OCI-LY1 (cell line): ENCODE data around the gene SLC7A4.
A peak's percentile ranks its signal among the peaks of the same experiment; 100 is the strongest.

Source experiments
- H2AFZ ChIP-seq: fragments of 200-600 bp; sonication (generic), shearing (Covaris generic); 2 replicates; pipeline ENCODE4 v1.6.0; 2014; ENCODE audit warnings: antibody characterized with exemption, mild to moderate bottlenecking, low read length
- H3F3A ChIP-seq: fragments of 200-600 bp; sonication (generic), shearing (Covaris generic); 2 replicates; pipeline ENCODE4 v1.6.0; 2014; ENCODE audit warnings: mild to moderate bottlenecking, antibody characterized with exemption, low read length, moderate library complexity; ENCODE audit not compliant: insufficient read depth
- H3K27ac ChIP-seq: fragments of 200-600 bp; sonication (generic); 2 replicates; pipeline ENCODE4 v1.5.1; 2014; ENCODE audit warnings: low read length, mixed run types, mild to moderate bottlenecking, low read depth; ENCODE audit not compliant: poor library complexity, severe bottlenecking
- H3K27me3 ChIP-seq: fragments of 200-600 bp; sonication (generic); 2 replicates; pipeline ENCODE4 v1.6.0; 2014; ENCODE audit warnings: antibody characterized with exemption, mild to moderate bottlenecking, low read length, moderate library complexity; ENCODE audit not compliant: insufficient read depth
- H3K36me3 ChIP-seq: fragments of 200-600 bp; sonication (generic); 2 replicates; pipeline ENCODE4 v1.6.1; 2014; ENCODE audit warnings: mild to moderate bottlenecking, antibody characterized with exemption, low read length, moderate library complexity, mixed read lengths; ENCODE audit not compliant: insufficient read depth
- H3K4me1 ChIP-seq: fragments of 200-600 bp; sonication (generic); 2 replicates; pipeline ENCODE4 v1.5.1; 2014; ENCODE audit warnings: mild to moderate bottlenecking, low read length, moderate library complexity; ENCODE audit not compliant: insufficient read depth, severe bottlenecking
- H3K4me2 ChIP-seq: fragments of 200-600 bp; sonication (generic), shearing (Covaris generic); 2 replicates; pipeline ENCODE4 v1.6.1; 2014; ENCODE audit warnings: low read length
- H3K4me3 ChIP-seq: fragments of 200-600 bp; sonication (generic); 2 replicates; pipeline ENCODE4 v1.5.1; 2014; ENCODE audit warnings: low read length, low read depth, mild to moderate bottlenecking, mixed read lengths; ENCODE audit not compliant: poor library complexity, severe bottlenecking
- H3K79me2 ChIP-seq: fragments of 200-600 bp; shearing (Covaris generic); 2 replicates; pipeline ENCODE4 v1.6.1; 2016; ENCODE audit warnings: mixed run types, low read length, mixed read lengths; ENCODE audit not compliant: insufficient read depth
- H3K9ac ChIP-seq: fragments of 200-600 bp; sonication (generic), shearing (Covaris generic); 2 replicates; pipeline ENCODE4 v1.6.1; 2014; ENCODE audit warnings: mild to moderate bottlenecking, low read length, mixed read lengths
- H3K9me2 ChIP-seq: fragments of 200-600 bp; sonication (generic), shearing (Covaris generic); 2 replicates; pipeline ENCODE4 v1.6.1; 2014; ENCODE audit warnings: low read depth, mild to moderate bottlenecking, low read length, mixed read lengths
- H3K9me3 ChIP-seq: fragments of 200-600 bp; shearing (Covaris generic); 2 replicates; pipeline ENCODE4 v1.6.1; 2014; ENCODE audit warnings: low read length, mixed read lengths
- H4K20me1 ChIP-seq: fragments of 200-600 bp; sonication (generic), shearing (Covaris generic); 2 replicates; pipeline ENCODE4 v1.6.0; 2016; ENCODE audit warnings: mild to moderate bottlenecking, low read length; ENCODE audit not compliant: insufficient read depth
- CTCF ChIP-seq: fragments of 200-600 bp; sonication (generic), shearing (Covaris generic); IDR thresholded peaks from 2 replicates; pipeline ENCODE4 v1.5.1; 2017; ENCODE audit warnings: mild to moderate bottlenecking, antibody characterized with exemption, low read length, moderate library complexity, mixed read lengths
- EZH2 ChIP-seq: fragments of 200-600 bp; sonication (generic), shearing (Covaris generic); IDR thresholded peaks from 2 replicates; pipeline ENCODE4 v1.8.0; 2017; ENCODE audit warnings: borderline replicate concordance, mixed run types, mild to moderate bottlenecking, antibody characterized with exemption, low read length, moderate library complexity, mixed read lengths

SLC7A4 gene

DNA sequence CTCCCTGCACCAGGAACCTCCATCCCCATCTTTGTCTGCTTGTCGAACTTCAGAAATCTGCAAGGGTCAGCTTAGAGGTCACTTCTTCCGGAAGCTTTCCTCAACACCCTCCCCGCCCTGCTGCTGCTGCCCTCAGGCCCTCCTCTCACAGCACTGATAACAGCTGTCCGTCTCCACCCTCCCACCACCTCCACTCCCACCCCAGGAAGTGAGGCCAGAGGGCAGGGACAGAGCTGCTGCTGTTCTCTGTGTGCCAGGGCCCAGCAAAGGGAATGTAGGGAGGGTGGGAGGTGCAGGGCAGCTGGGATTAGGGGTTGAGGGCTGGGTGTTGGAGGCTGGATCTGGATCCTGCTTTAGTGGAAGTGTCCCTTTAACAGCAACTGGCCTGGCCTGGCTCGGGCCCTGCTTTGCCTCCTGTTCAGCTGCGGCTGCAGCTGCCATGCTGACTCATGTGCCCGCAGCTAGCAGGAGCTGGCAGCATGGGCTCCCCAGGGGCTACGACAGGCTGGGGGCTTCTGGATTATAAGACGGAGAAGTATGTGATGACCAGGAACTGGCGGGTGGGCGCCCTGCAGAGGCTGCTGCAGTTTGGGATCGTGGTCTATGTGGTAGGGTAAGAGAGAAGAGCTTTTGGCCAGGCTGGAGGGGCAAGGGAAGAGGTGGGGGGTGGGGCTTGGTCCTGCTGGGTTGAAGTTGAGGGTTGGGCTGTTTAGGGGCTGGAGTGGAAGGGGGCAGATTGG lies 17.5 kb downstream of the SLC7A4 start, which contains the start of gene P2RX6:
P2RX6 (plus strand) TSS at position 440 of the 740 bp plus-strand sequence; CDS start at position 450, 10 bp downstream.
- no peaks in the 10 kb centered on the region; the same call in 1 of the 2 replicates for H3K27me3 ChIP-seq
- H3F3A ChIP-seq = no peaks in the 10 kb centered on the region
- H3K4me3 ChIP-seq = peak within 1 kb of the TSS; percentile 37
- no peaks in the 10 kb centered on the region for H3K9me2 ChIP-seq
- no peaks in the 10 kb centered on the region for H4K20me1 ChIP-seq
- no peaks in the 10 kb centered on the region for H3K79me2 ChIP-seq
- no peaks in the 10 kb centered on the region; the same call in 1 of the 2 replicates for H3K36me3 ChIP-seq
- H3K9ac ChIP-seq = no peak within 1 kb of the TSS
- peaks cover 9% of the 10 kb centered on the region for H3K4me1 ChIP-seq
- H3K27ac ChIP-seq = no peak within 1 kb of the TSS
- peak within 1 kb of the TSS; percentile 57 for H3K4me2 ChIP-seq
- H3K9me3 ChIP-seq = no peaks in the 10 kb centered on the region
- TF ChIP-seq CTCF (no peak), EZH2 (no peak)
- no peak within 1 kb of the TSS for H2AFZ ChIP-seq

GRCh38 chr22:21014202-21014725 lies 18.1 kb downstream of the SLC7A4 start:
- Histone ChIP-seq H3K4me1 (peaks cover 9% of the 10 kb centered on the region), H3K9me3 (no peaks in the 10 kb centered on the region), H3K27ac (no peak overlapping the region), H2AFZ (no peak overlapping the region), H3K79me2 (no peaks in the 10 kb centered on the region), H3K4me3 (peak overlapping the region; percentile 37), H3K4me2 (peak overlapping the region; percentile 57), H3K9ac (no peak overlapping the region), H3F3A (no peaks in the 10 kb centered on the region), H3K27me3 (no peaks in the 10 kb centered on the region), H3K9me2 (no peaks in the 10 kb centered on the region), H3K36me3 (no peaks in the 10 kb centered on the region), H4K20me1 (no peaks in the 10 kb centered on the region)
- TF ChIP-seq CTCF (no peak), EZH2 (no peak)

- Histone ChIP-seq H3K27ac (no peak overlapping the region), H3K9ac (no peak overlapping the region), H3K4me2 (peak overlapping the region; percentile 57), H2AFZ (no peak overlapping the region), H4K20me1 (no peaks in the 10 kb centered on the region), H3F3A (no peaks in the 10 kb centered on the region), H3K27me3 (no peaks in the 10 kb centered on the region), H3K4me3 (peak overlapping the region; percentile 37), H3K9me2 (no peaks in the 10 kb centered on the region), H3K36me3 (no peaks in the 10 kb centered on the region), H3K4me1 (peaks cover 9% of the 10 kb centered on the region), H3K9me3 (no peaks in the 10 kb centered on the region), H3K79me2 (no peaks in the 10 kb centered on the region)
- TF ChIP-seq EZH2 = no peak
- no peak for TF ChIP-seq CTCF
Measured at GRCh38 chr22:21013657-21014201, 18.6 kb downstream of the SLC7A4 start.
